GM12875 (cell line): Measurements from ENCODE around the gene SIGLEC12.

ENCODE experiments used
- H3K4me3 ChIP-seq: one replicate; pipeline ENCODE4 v1.5.1; 2011; ENCODE audit warnings: low read depth, low read length, control low read depth
- CTCF ChIP-seq: IDR thresholded peaks from 2 replicates; pipeline ENCODE4 v1.5.1; 2011; ENCODE audit warnings: low read depth, mild to moderate bottlenecking, control low read depth, inconsistent platforms, low read length, moderate library complexity, borderline replicate concordance; ENCODE audit not compliant: insufficient read depth

SIGLEC12 gene

GRCh38 chr19:51546650-51547396 is 45.2 kb upstream of the SIGLEC12 start:
- H3K4me3 ChIP-seq: no peak overlapping the region
- no peak for TF ChIP-seq CTCF

GRCh38 chr19:51546107-51546649 is 44.6 kb upstream of the SIGLEC12 start:
- no peak overlapping the region for H3K4me3 ChIP-seq
- TF ChIP-seq CTCF: no peak

- TF ChIP-seq CTCF: no peak
- H3K4me3 ChIP-seq: no peak overlapping the region
Observed at GRCh38 chr19:51544038-51544437, 42.4 kb upstream of the SIGLEC12 start.

GRCh38 chr19:51542699-51543098 is 41.1 kb upstream of the SIGLEC12 start:
- H3K4me3 ChIP-seq: no peak overlapping the region
- no peak for TF ChIP-seq CTCF

GRCh38 chr19:51541458-51542357 is 40.1 kb upstream of the SIGLEC12 start:
- TF ChIP-seq CTCF: no peak

GRCh38 chr19:51539821-51540366 is 38.3 kb upstream of the SIGLEC12 start:
- no peak overlapping the region for H3K4me3 ChIP-seq
- no peak for TF ChIP-seq CTCF

More at GRCh38 chr19:51541458-51542357, 40.1 kb upstream of the SIGLEC12 start:
- no peak overlapping the region for H3K4me3 ChIP-seq
